Karpas-422 (cell line): Measurements from ENCODE around the gene VIPAS39. TPM values are rescaled to one million over a fixed set of nuclear protein-coding genes. Genes with fewer than 3 reads are reported as not detected.

ENCODE experiments used
- DNase-seq: peaks from one replicate; pipeline ENCODE4 v3.0.0-alpha.2; 2015
- H2AFZ ChIP-seq: fragments of 200-600 bp; sonication (generic); 2 replicates; pipeline ENCODE4 v1.6.1; 2014; ENCODE audit warnings: antibody characterized with exemption, low read length, mixed read lengths
- H3K27ac ChIP-seq: fragments of 200-600 bp; sonication (generic); 2 replicates; pipeline ENCODE4 v1.5.1; 2014; ENCODE audit warnings: mild to moderate bottlenecking, low read length, moderate library complexity
- H3K27me3 ChIP-seq: fragments of 200-600 bp; sonication (generic); 2 replicates; pipeline ENCODE4 v1.6.1; 2014; ENCODE audit warnings: low read length, mixed read lengths
- H3K36me3 ChIP-seq: fragments of 200-600 bp; sonication (generic); 2 replicates; pipeline ENCODE4 v1.6.1; 2014; ENCODE audit warnings: low read length, mixed read lengths; ENCODE audit not compliant: insufficient read depth
- H3K4me1 ChIP-seq: fragments of 200-600 bp; sonication (generic); 2 replicates; pipeline ENCODE4 v1.6.1; 2014; ENCODE audit warnings: mild to moderate bottlenecking, low read length, mixed read lengths
- H3K4me2 ChIP-seq: fragments of 200-600 bp; sonication (generic); 2 replicates; pipeline ENCODE4 v1.6.1; 2014; ENCODE audit warnings: low read length, low read depth, mild to moderate bottlenecking; ENCODE audit not compliant: poor library complexity, severe bottlenecking
- H3K4me3 ChIP-seq: fragments of 200-600 bp; sonication (generic); 2 replicates; pipeline ENCODE4 v1.5.1; 2014; ENCODE audit warnings: mild to moderate bottlenecking, antibody characterized with exemption, low read length, mixed read lengths
- H3K79me2 ChIP-seq: fragments of 200-600 bp; sonication (generic); 2 replicates; pipeline ENCODE4 v1.6.1; 2014; ENCODE audit warnings: mild to moderate bottlenecking, low read length, mixed read lengths
- H3K9ac ChIP-seq: fragments of 200-600 bp; sonication (generic); 2 replicates; pipeline ENCODE4 v1.6.0; 2014; ENCODE audit warnings: low read length
- H3K9me2 ChIP-seq: fragments of 200-600 bp; sonication (generic), shearing (Covaris generic); replicated peaks from 2 replicates; pipeline ENCODE4 v1.6.0; 2014; ENCODE audit warnings: mild to moderate bottlenecking, low read length, moderate library complexity; ENCODE audit not compliant: insufficient read depth
- H3K9me3 ChIP-seq: fragments of 300-700, 200-600 bp; sonication (generic); 2 replicates; pipeline ENCODE4 v1.6.1; 2014; ENCODE audit warnings: low read length, mixed read lengths
- H4K20me1 ChIP-seq: fragments of 200-600 bp; sonication (generic); 2 replicates; pipeline ENCODE4 v1.6.1; 2014; ENCODE audit warnings: mild to moderate bottlenecking, antibody characterized with exemption, low read length, low read depth; ENCODE audit not compliant: insufficient read depth
- total RNA-seq: library from RNA; depleted of rRNA; stranded (reverse); fragments of >200 nt; shearing (Covaris generic); gene quantifications from 2 replicates; pipeline ENCODE4 v1.2.3, GENCODE V29; 2014; ENCODE audit warnings: low replicate concordance

Gene VIPAS39
- total RNA-seq, 1 experiment from 2014 or later = 39.0 TPM

- Histone ChIP-seq H3K4me2 (no peak overlapping the region), H3K36me3 (no peaks in the 10 kb centered on the region), H3K4me3 (no peak overlapping the region), H3K9ac (no peak overlapping the region), H3K79me2 (no peaks in the 10 kb centered on the region), H3K9me3 (no peaks in the 10 kb centered on the region), H3K9me2 (no peaks in the 10 kb centered on the region), H2AFZ (no peak overlapping the region), H3K4me1 (no peaks in the 10 kb centered on the region), H3K27me3 (no peaks in the 10 kb centered on the region), H3K27ac (no peak overlapping the region), H4K20me1 (no peaks in the 10 kb centered on the region)
- no peak for DNase-seq
These were observed 33.7 kb upstream of the VIPAS39 start for GRCh38 chr14:77491056-77491455.

- Histone ChIP-seq H3K36me3 (no peaks in the 10 kb centered on the region), H3K27ac (no peak overlapping the region), H3K9me2 (no peaks in the 10 kb centered on the region), H3K4me2 (no peak overlapping the region), H3K27me3 (no peaks in the 10 kb centered on the region), H2AFZ (no peak overlapping the region), H3K4me1 (no peaks in the 10 kb centered on the region), H3K9ac (no peak overlapping the region), H3K9me3 (no peaks in the 10 kb centered on the region), H3K79me2 (no peaks in the 10 kb centered on the region), H3K4me3 (no peak overlapping the region), H4K20me1 (no peaks in the 10 kb centered on the region)
- DNase-seq = no peak
These were observed 33.1 kb upstream of the VIPAS39 start for GRCh38 chr14:77490347-77490986.

- no peak overlapping the region for H3K4me3 ChIP-seq
- no peaks in the 10 kb centered on the region for H3K79me2 ChIP-seq
- H3K9ac ChIP-seq = no peak overlapping the region
- H3K4me1 ChIP-seq = no peaks in the 10 kb centered on the region
- H3K27me3 ChIP-seq = no peaks in the 10 kb centered on the region
- no peak for DNase-seq
- H4K20me1 ChIP-seq = no peaks in the 10 kb centered on the region
- no peaks in the 10 kb centered on the region for H3K9me3 ChIP-seq
- H3K9me2 ChIP-seq = no peaks in the 10 kb centered on the region
- no peak overlapping the region for H3K27ac ChIP-seq
- no peak overlapping the region for H2AFZ ChIP-seq
- H3K36me3 ChIP-seq = no peaks in the 10 kb centered on the region
- H3K4me2 ChIP-seq = no peak overlapping the region
These were observed 31.6 kb upstream of the VIPAS39 start for GRCh38 chr14:77489041-77489440.

GRCh38 chr14:77488558-77488957, 31.2 kb upstream of the VIPAS39 start:
- Histone ChIP-seq H3K9me2 (no peaks in the 10 kb centered on the region), H3K4me3 (no peak overlapping the region), H4K20me1 (no peaks in the 10 kb centered on the region), H3K9ac (no peak overlapping the region), H3K27me3 (no peaks in the 10 kb centered on the region), H3K27ac (no peak overlapping the region), H3K4me1 (no peaks in the 10 kb centered on the region), H3K36me3 (no peaks in the 10 kb centered on the region), H3K9me3 (no peaks in the 10 kb centered on the region), H2AFZ (no peak overlapping the region), H3K79me2 (no peaks in the 10 kb centered on the region), H3K4me2 (no peak overlapping the region)
- no peak for DNase-seq

GRCh38 chr14:77485901-77486678, 28.7 kb upstream of the VIPAS39 start:
- H3K4me2 ChIP-seq = no peak overlapping the region

GRCh38 chr14:77485256-77485655, 27.9 kb upstream of the VIPAS39 start:
- Histone ChIP-seq H3K9me2 (no peaks in the 10 kb centered on the region), H3K27me3 (no peaks in the 10 kb centered on the region), H3K4me3 (no peak overlapping the region), H3K27ac (no peak overlapping the region), H2AFZ (no peak overlapping the region), H3K4me1 (no peaks in the 10 kb centered on the region), H3K4me2 (no peak overlapping the region), H3K79me2 (no peaks in the 10 kb centered on the region), H3K9ac (no peak overlapping the region), H3K36me3 (no peaks in the 10 kb centered on the region), H3K9me3 (no peaks in the 10 kb centered on the region), H4K20me1 (no peaks in the 10 kb centered on the region)
- no peak for DNase-seq

More at GRCh38 chr14:77485901-77486678, 28.7 kb upstream of the VIPAS39 start:
- H2AFZ ChIP-seq = no peak overlapping the region
- H3K9me2 ChIP-seq = no peaks in the 10 kb centered on the region
- DNase-seq = no peak
- H4K20me1 ChIP-seq = no peaks in the 10 kb centered on the region
- no peaks in the 10 kb centered on the region for H3K27me3 ChIP-seq
- no peak overlapping the region for H3K9ac ChIP-seq
- H3K9me3 ChIP-seq = no peaks in the 10 kb centered on the region
- H3K36me3 ChIP-seq = no peaks in the 10 kb centered on the region
- no peak overlapping the region for H3K27ac ChIP-seq
- no peaks in the 10 kb centered on the region for H3K79me2 ChIP-seq
- no peaks in the 10 kb centered on the region for H3K4me1 ChIP-seq
- no peak overlapping the region for H3K4me3 ChIP-seq

- no peaks in the 10 kb centered on the region for H3K79me2 ChIP-seq
- no peaks in the 10 kb centered on the region for H3K9me2 ChIP-seq
These were observed 25.0 kb upstream of the VIPAS39 start for GRCh38 chr14:77482422-77482821.

GRCh38 chr14:77478796-77479195, 21.4 kb upstream of the VIPAS39 start:
- Histone ChIP-seq H3K36me3 (no peaks in the 10 kb centered on the region), H3K9ac (no peak overlapping the region), H3K4me1 (no peaks in the 10 kb centered on the region), H3K4me3 (no peak overlapping the region), H3K79me2 (no peaks in the 10 kb centered on the region), H4K20me1 (no peaks in the 10 kb centered on the region), H3K4me2 (no peak overlapping the region), H3K9me2 (no peaks in the 10 kb centered on the region), H3K27me3 (no peaks in the 10 kb centered on the region), H2AFZ (no peak overlapping the region), H3K9me3 (no peaks in the 10 kb centered on the region), H3K27ac (no peak overlapping the region)
- peak; percentile 56 for DNase-seq

More at GRCh38 chr14:77482422-77482821, 25.0 kb upstream of the VIPAS39 start:
- Histone ChIP-seq H3K36me3 (no peaks in the 10 kb centered on the region), H3K27me3 (no peaks in the 10 kb centered on the region), H3K9ac (no peak overlapping the region), H4K20me1 (no peaks in the 10 kb centered on the region), H3K4me2 (no peak overlapping the region), H2AFZ (no peak overlapping the region), H3K4me1 (no peaks in the 10 kb centered on the region), H3K9me3 (no peaks in the 10 kb centered on the region), H3K27ac (no peak overlapping the region), H3K4me3 (no peak overlapping the region)
- no peak for DNase-seq
